Endothelial cell of umbilical vein (primary cell): Measurements from ENCODE around the gene COMT. TPM values are rescaled to one million over a fixed set of nuclear protein-coding genes. Genes with fewer than 3 reads are reported as not detected.

ENCODE experiments used
- BruUV-seq: library from RNA; stranded (reverse); fragments of 400-500 nt; replicated peaks from 2 replicates; lab custom pipeline; 2021; lab: Mats Ljungman, UMichigan
- CTCF ChIA-PET: fragments of 300-600, 350-600 bp; sonication (Branson Sonifier 250); formaldehyde crosslinking; loops from one replicate; lab custom pipeline; 2021; ENCODE audit warnings: antibody characterized with exemption, inconsistent platforms; lab: Charles Lee
- POLR2A ChIA-PET: fragments of 300-600, 350-600 bp; sonication (Branson Sonifier 250); formaldehyde crosslinking; loops from one replicate; lab custom pipeline; 2021; ENCODE audit warnings: antibody characterized with exemption, inconsistent platforms; lab: Charles Lee
- DNase-seq: peaks from one replicate; pipeline ENCODE4 v3.0.0-alpha.2; 2011; ENCODE audit warnings: low read depth, low spot score
- FAIRE-seq: peaks from 2 replicates; lab custom pipeline; 2011; peaks lifted over from hg19 to GRCh38; lab: Jason Lieb, UNC
- H2AFZ ChIP-seq: 2 replicates; pipeline ENCODE4 v1.6.0; 2012; ENCODE audit warnings: low read depth, low read length, control low read depth, inconsistent platforms
- H3K27ac ChIP-seq: 2 replicates; pipeline ENCODE4 v1.5.1; 2011; ENCODE audit warnings: low read depth, mild to moderate bottlenecking, control low read depth, low read length, moderate library complexity; ENCODE audit not compliant: insufficient read depth
- H3K27me3 ChIP-seq, 2 experiments: 2 replicates each; pipeline versions ENCODE4 v1.6.0 to v1.6.1; 2011; ENCODE audit warnings: low read length in 2 of 2, mixed read lengths in 1 of 2; ENCODE audit not compliant: control insufficient read depth in 2 of 2, insufficient read depth in 2 of 2
- H3K36me3 ChIP-seq, 2 experiments: 2 replicates in 1 of 2; 3 replicates in 1 of 2; pipeline ENCODE4 v1.5.1; 2011; ENCODE audit warnings: low read length in 2 of 2, mild to moderate bottlenecking in 1 of 2, moderate library complexity in 1 of 2; ENCODE audit not compliant: control insufficient read depth in 2 of 2, insufficient read depth in 2 of 2; ENCODE audit errors: extremely low read depth in 1 of 2
- H3K4me1 ChIP-seq: 3 replicates; pipeline ENCODE4 v1.5.1; 2011; ENCODE audit warnings: mild to moderate bottlenecking, low read length; ENCODE audit not compliant: control insufficient read depth, insufficient read depth; ENCODE audit errors: extremely low read depth
- H3K4me2 ChIP-seq: 2 replicates; pipeline ENCODE4 v1.6.1; 2011; ENCODE audit warnings: low read length, control low read depth, mixed read lengths; ENCODE audit not compliant: insufficient read depth
- H3K4me3 ChIP-seq, 3 experiments: fragments of 200-600 bp in 1 of 3; sonication (generic), shearing (Covaris generic) in 1 of 3; replicated peaks in 1 of 3; 2 replicates each; pipeline ENCODE4 v1.5.1; 2011 to 2016; ENCODE audit warnings: control low read depth in 3 of 3, low read length in 3 of 3, mild to moderate bottlenecking in 2 of 3, inconsistent platforms in 1 of 3, low read depth in 1 of 3, moderate library complexity in 1 of 3; ENCODE audit not compliant: insufficient read depth in 1 of 3
- H3K79me2 ChIP-seq: 2 replicates; pipeline ENCODE4 v1.6.0; 2012; ENCODE audit warnings: low read length, inconsistent platforms; ENCODE audit not compliant: control insufficient read depth, insufficient read depth
- H3K9ac ChIP-seq: replicated peaks from 2 replicates; pipeline ENCODE3; 2011; ENCODE audit warnings: low read length, control low read depth; ENCODE audit not compliant: insufficient read depth; ENCODE audit errors: extremely low read depth
- H3K9me1 ChIP-seq: replicated peaks from 3 replicates; pipeline ENCODE4 v1.6.0; 2011; ENCODE audit warnings: mild to moderate bottlenecking, low read length; ENCODE audit not compliant: control insufficient read depth, insufficient read depth; ENCODE audit errors: extremely low read depth
- H3K9me3 ChIP-seq: replicated peaks from 2 replicates; pipeline ENCODE4 v1.5.1; 2012; ENCODE audit warnings: low read length, inconsistent platforms; ENCODE audit not compliant: control insufficient read depth, insufficient read depth
- H4K20me1 ChIP-seq: replicated peaks from 2 replicates; pipeline ENCODE3; 2011; ENCODE audit warnings: mild to moderate bottlenecking, low read length; ENCODE audit not compliant: control insufficient read depth, insufficient read depth; ENCODE audit errors: extremely low read depth
- EZH2 ChIP-seq: IDR thresholded peaks from 2 replicates; pipeline ENCODE4 v1.6.1; 2012; ENCODE audit warnings: borderline replicate concordance, low read depth, mild to moderate bottlenecking, moderate library complexity, low read length, inconsistent platforms; ENCODE audit not compliant: severe bottlenecking
- FOS ChIP-seq: IDR thresholded peaks from 2 replicates; pipeline ENCODE4 v1.6.1; 2011; ENCODE audit warnings: mild to moderate bottlenecking, low read length, moderate library complexity, borderline replicate concordance; ENCODE audit not compliant: insufficient read depth
- GATA2 ChIP-seq: IDR thresholded peaks from 2 replicates; pipeline ENCODE4 v1.7.0; 2011; ENCODE audit warnings: low read depth, mild to moderate bottlenecking, moderate library complexity, mixed read lengths, low read length; ENCODE audit not compliant: insufficient read length, insufficient read depth
- JUN ChIP-seq: IDR thresholded peaks from 2 replicates; pipeline ENCODE4 v1.6.1; 2011; ENCODE audit warnings: borderline replicate concordance, low read depth; ENCODE audit not compliant: insufficient read length, insufficient read depth
- MYC ChIP-seq: IDR thresholded peaks from one replicate; pipeline ENCODE4 v1.6.1; 2011; ENCODE audit warnings: mild to moderate bottlenecking, low read depth, low read length
- POLR2A ChIP-seq: IDR thresholded peaks from 2 replicates; pipeline ENCODE4 v1.6.1; 2012; ENCODE audit warnings: low read depth, mild to moderate bottlenecking, control low read depth, low read length
- POLR2AphosphoS5 ChIP-seq: IDR thresholded peaks from 2 replicates; pipeline ENCODE4 v1.6.1; 2012; ENCODE audit warnings: low read depth, mild to moderate bottlenecking, control low read depth, low read length, moderate library complexity; ENCODE audit not compliant: insufficient read depth
- dilution Hi-C: fragments of 300-500 bp; cut with MboI; formaldehyde crosslinking; loops from one replicate; pipeline ENCODE4 v1.15.0; 2019; ENCODE audit warnings: low sequenced_read_pairs; ENCODE audit not compliant: extremely low pct_ligation_motif_present
- intact Hi-C: fragments of 100-400 bp; cut with micrococcal nuclease; formaldehyde crosslinking; loops from one replicate; pipeline ENCODE4 v1.10.0; 2022
- polyA plus RNA-seq, 4 experiments: library from polyadenylated mRNA; depleted of rRNA in 3 of 4; stranded (reverse) in 3 of 4; unstranded in 1 of 4; fragments of >200 nt; gene quantifications; 2 replicates each; pipeline versions ENCODE4 v1.2.1 to v1.2.3, GENCODE V29; 2011 to 2012; ENCODE audit warnings: missing spikeins in 1 of 4
- total RNA-seq: library from RNA; stranded (reverse); gene quantifications from 2 replicates; pipeline ENCODE4 v1.2.3, GENCODE V29; 2021
- TF ChIP-seq, protein P1 (sequence below): IDR thresholded peaks from 2 replicates; pipeline ENCODE4 v1.6.1; 2011; ENCODE audit not compliant: insufficient read depth, insufficient read length
- TF ChIP-seq, protein P2 (sequence below), 2 donors: IDR thresholded peaks; 1 replicate in 1 of 2; 2 replicates in 1 of 2; pipeline ENCODE4 v1.5.1; 2011; ENCODE audit warnings: low read length in 2 of 2, mild to moderate bottlenecking in 2 of 2, moderate library complexity in 2 of 2, control low read depth in 1 of 2, inconsistent platforms in 1 of 2, low read depth in 1 of 2; ENCODE audit not compliant: insufficient read depth in 1 of 2; ENCODE audit errors: extremely low read depth in 1 of 2

The COMT gene
- total and polyA plus RNA-seq, 2 donors (not counting 3 experiments of a cell fraction or from before 2014, with no cell fraction given), result 221 to 537 TPM

DNA sequence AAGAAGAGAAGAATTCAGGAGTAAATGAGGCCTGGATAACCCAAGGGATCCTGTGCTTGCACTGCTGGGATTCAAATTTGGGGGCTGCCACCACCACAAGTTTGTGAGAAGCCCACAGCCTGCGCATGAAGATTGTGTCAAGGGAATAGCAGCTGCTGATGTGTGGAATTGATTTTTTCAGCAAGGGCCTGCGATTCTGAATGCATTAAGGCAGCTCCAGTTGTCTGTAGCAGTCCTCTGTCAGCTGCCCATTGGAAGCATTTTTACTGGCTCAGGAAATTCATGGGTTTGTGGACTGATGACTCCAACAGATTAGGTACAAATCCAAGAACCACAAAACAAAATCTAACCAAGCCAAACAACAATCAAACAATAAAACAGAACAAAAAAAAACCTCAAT is 61.1 kb downstream of the COMT start:
- dilution Hi-C loops, result no loop called here
- Histone ChIP-seq H3K36me3 (no peaks in the 10 kb centered on the region), H3K4me1 (peaks cover 47% of the 10 kb centered on the region), H3K4me3 (no peak overlapping the region), H3K27me3 (no peaks in the 10 kb centered on the region), H3K4me2 (peak overlapping the region; percentile 29), H3K9me1 (no peaks in the 10 kb centered on the region), H3K9me3 (peaks cover 5% of the 10 kb centered on the region), H2AFZ (no peak overlapping the region), H4K20me1 (no peaks in the 10 kb centered on the region), H3K27ac (peak overlapping the region; percentile 6), H3K79me2 (no peaks in the 10 kb centered on the region), H3K9ac (no peak overlapping the region)
- TF ChIP-seq FOS (no peak), POLR2A (no peak), JUN (no peak), MYC (no peak), EZH2 (no peak), GATA2 (no peak), POLR2AphosphoS5 (no peak)
- TF ChIP-seq, protein P1, sequence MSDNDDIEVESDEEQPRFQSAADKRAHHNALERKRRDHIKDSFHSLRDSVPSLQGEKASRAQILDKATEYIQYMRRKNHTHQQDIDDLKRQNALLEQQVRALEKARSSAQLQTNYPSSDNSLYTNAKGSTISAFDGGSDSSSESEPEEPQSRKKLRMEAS, result no peak
- TF ChIP-seq, protein P2, sequence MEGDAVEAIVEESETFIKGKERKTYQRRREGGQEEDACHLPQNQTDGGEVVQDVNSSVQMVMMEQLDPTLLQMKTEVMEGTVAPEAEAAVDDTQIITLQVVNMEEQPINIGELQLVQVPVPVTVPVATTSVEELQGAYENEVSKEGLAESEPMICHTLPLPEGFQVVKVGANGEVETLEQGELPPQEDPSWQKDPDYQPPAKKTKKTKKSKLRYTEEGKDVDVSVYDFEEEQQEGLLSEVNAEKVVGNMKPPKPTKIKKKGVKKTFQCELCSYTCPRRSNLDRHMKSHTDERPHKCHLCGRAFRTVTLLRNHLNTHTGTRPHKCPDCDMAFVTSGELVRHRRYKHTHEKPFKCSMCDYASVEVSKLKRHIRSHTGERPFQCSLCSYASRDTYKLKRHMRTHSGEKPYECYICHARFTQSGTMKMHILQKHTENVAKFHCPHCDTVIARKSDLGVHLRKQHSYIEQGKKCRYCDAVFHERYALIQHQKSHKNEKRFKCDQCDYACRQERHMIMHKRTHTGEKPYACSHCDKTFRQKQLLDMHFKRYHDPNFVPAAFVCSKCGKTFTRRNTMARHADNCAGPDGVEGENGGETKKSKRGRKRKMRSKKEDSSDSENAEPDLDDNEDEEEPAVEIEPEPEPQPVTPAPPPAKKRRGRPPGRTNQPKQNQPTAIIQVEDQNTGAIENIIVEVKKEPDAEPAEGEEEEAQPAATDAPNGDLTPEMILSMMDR (IDR thresholded peaks at IDR 0.05; ENCODE audit: extremely low read depth in 1 of 2, insufficient read depth in 1 of 2, low read depth in 1 of 2, low read length in 2 of 2), result no peak
- POLR2A ChIA-PET, result no interaction called here
- CTCF ChIA-PET, result interaction anchor here (1.0 to 2.4 kb wide), 4 partner anchors 8 to 28 kb away, joined by 3 to 32 read pairs (median 3); no protein-coding TSS in a partner anchor
- BruUV-seq, result no TSS peak
- FAIRE-seq (peak; percentile 85), DNase-seq (peak; percentile 56)
- intact Hi-C loops, result no loop called here
